Hepatocyte (in vitro differentiated cells): ENCODE data around the gene CD79B.
"Not testable (repeated sequence)": the region's sequence is repeated elsewhere in the genome, so short reads cannot be mapped to it uniquely, and the experiment has no call there.

Experiments
- EZH2 ChIP-seq: fragments of 200-600 bp; sonication (generic); IDR thresholded peaks from 2 replicates; pipeline ENCODE4 v1.6.1; 2016; ENCODE audit warnings: antibody characterized with exemption, mild to moderate bottlenecking, borderline replicate concordance
- EZH2phosphoT487 ChIP-seq: fragments of 200-600 bp; sonication (generic); IDR thresholded peaks from one replicate; pipeline ENCODE4 v1.6.1; 2018; ENCODE audit warnings: antibody characterized with exemption, mild to moderate bottlenecking, low read depth, moderate library complexity; ENCODE audit not compliant: unreplicated experiment, severe bottlenecking
- TF ChIP-seq, protein P1 (sequence below): fragments of 200-600 bp; sonication (generic); IDR thresholded peaks from 2 replicates; pipeline ENCODE4 v1.5.1; 2016; ENCODE audit warnings: antibody characterized with exemption, mild to moderate bottlenecking; ENCODE audit not compliant: poor library complexity

- not testable (repeated sequence) for TF ChIP-seq EZH2, EZH2phosphoT487
- TF ChIP-seq, protein P1, sequence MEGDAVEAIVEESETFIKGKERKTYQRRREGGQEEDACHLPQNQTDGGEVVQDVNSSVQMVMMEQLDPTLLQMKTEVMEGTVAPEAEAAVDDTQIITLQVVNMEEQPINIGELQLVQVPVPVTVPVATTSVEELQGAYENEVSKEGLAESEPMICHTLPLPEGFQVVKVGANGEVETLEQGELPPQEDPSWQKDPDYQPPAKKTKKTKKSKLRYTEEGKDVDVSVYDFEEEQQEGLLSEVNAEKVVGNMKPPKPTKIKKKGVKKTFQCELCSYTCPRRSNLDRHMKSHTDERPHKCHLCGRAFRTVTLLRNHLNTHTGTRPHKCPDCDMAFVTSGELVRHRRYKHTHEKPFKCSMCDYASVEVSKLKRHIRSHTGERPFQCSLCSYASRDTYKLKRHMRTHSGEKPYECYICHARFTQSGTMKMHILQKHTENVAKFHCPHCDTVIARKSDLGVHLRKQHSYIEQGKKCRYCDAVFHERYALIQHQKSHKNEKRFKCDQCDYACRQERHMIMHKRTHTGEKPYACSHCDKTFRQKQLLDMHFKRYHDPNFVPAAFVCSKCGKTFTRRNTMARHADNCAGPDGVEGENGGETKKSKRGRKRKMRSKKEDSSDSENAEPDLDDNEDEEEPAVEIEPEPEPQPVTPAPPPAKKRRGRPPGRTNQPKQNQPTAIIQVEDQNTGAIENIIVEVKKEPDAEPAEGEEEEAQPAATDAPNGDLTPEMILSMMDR, result not testable (repeated sequence)
Measured at GRCh38 chr17:63920050-63920449, 12.1 kb downstream of the CD79B start.
